Measurements from ENCODE around the gene PTPRCAP. TPM values are rescaled to one million over a fixed set of nuclear protein-coding genes. Genes with fewer than 3 reads are reported as not detected.

PTPRCAP gene
- total and polyA plus RNA-seq, 9 of the 15 experiments (the other 6 are each of a cell fraction or from before 2014, with no cell fraction given): 0.22 to 2.0 (median 1.1) TPM; not detected in 4

DNA sequence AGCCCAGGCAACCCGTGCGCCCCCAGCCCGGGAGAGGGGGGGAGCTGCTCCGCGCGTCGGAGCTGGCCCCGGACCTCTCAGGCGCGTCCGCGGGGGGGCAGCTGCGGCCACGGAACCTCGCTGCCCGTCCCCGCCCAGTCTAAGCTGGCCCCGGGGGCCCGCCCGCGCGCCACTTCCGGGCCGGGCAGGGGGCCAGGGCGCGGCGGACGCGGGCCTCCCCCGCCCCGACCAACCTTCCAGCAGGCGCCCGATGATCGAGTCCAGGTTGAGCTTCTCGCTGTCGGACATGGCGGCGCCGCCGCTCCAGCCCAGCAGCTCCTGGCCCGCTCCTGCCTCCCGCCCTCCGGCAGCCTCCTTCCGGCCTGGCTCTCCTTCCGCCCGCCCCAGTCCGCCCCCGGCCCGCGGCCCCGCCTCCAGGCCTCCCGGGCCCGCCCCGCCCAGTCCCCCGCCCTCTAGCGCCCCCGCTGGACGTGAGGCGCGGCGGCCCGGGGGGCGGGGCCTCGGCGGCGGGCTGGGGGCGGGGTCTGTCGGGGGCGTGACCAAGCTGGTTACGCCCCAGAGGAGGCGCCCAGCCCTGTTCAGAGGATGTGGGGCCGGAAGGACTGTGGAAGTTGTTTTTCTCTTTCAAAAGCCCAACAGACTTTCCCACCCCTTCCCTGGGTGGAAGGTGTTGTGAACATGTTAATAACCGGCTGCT lies 35.8 kb downstream of the PTPRCAP start, which contains the start of gene PPP1CA (continued):
- TF ChIP-seq, protein P1, sequence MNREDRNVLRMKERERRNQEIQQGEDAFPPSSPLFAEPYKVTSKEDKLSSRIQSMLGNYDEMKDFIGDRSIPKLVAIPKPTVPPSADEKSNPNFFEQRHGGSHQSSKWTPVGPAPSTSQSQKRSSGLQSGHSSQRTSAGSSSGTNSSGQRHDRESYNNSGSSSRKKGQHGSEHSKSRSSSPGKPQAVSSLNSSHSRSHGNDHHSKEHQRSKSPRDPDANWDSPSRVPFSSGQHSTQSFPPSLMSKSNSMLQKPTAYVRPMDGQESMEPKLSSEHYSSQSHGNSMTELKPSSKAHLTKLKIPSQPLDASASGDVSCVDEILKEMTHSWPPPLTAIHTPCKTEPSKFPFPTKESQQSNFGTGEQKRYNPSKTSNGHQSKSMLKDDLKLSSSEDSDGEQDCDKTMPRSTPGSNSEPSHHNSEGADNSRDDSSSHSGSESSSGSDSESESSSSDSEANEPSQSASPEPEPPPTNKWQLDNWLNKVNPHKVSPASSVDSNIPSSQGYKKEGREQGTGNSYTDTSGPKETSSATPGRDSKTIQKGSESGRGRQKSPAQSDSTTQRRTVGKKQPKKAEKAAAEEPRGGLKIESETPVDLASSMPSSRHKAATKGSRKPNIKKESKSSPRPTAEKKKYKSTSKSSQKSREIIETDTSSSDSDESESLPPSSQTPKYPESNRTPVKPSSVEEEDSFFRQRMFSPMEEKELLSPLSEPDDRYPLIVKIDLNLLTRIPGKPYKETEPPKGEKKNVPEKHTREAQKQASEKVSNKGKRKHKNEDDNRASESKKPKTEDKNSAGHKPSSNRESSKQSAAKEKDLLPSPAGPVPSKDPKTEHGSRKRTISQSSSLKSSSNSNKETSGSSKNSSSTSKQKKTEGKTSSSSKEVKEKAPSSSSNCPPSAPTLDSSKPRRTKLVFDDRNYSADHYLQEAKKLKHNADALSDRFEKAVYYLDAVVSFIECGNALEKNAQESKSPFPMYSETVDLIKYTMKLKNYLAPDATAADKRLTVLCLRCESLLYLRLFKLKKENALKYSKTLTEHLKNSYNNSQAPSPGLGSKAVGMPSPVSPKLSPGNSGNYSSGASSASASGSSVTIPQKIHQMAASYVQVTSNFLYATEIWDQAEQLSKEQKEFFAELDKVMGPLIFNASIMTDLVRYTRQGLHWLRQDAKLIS (CRISPR knock-in tag; IDR thresholded peaks at IDR 0.05): no peak
- TF ChIP-seq NONO (IDR thresholded peaks at IDR 0.05; ENCODE audit: low read depth in 2 of 2, low read length in 1 of 2) (peak in 1 of 2 experiments; percentile 86; a peak in 3 of 4 replicates), XRCC3 (IDR thresholded peaks at IDR 0.05) (no peak), ZFPM2 (CRISPR knock-in tag; IDR thresholded peaks at IDR 0.05) (no peak), ZNF551 (CRISPR knock-in tag; IDR thresholded peaks at IDR 0.05) (no peak), XRCC5 (IDR thresholded peaks at IDR 0.05; ENCODE audit: low read depth, low read length) (no peak; the same call in 1 of the 2 replicates), NFXL1 (CRISPR knock-in tag; IDR thresholded peaks at IDR 0.05) (no peak), ZFP36 (IDR thresholded peaks at IDR 0.05; ENCODE audit: low read depth, low read length, partially characterized antibody) (no peak), NELFE (IDR thresholded peaks at IDR 0.05; ENCODE audit: insufficient read depth, insufficient read length) (no peak), MTA1 (IDR thresholded peaks at IDR 0.05; ENCODE audit: borderline replicate concordance) (no peak), MXI1 (IDR thresholded peaks at IDR 0.05; ENCODE audit: low read depth, low read length) (no peak), RNF2 (IDR thresholded peaks at IDR 0.05) (no peak), ILK (tag; IDR thresholded peaks at IDR 0.05; ENCODE audit: borderline replicate concordance, low read depth) (no peak), PML (IDR thresholded peaks at IDR 0.05; ENCODE audit: low read length) (peak; percentile 63), ZNF3 (CRISPR knock-in tag; IDR thresholded peaks at IDR 0.05) (no peak), ZNF347 (CRISPR knock-in tag; IDR thresholded peaks at IDR 0.05; ENCODE audit: low read depth) (no peak), ZNF830 (CRISPR knock-in tag; IDR thresholded peaks at IDR 0.05) (no peak), ILF3 (IDR thresholded peaks at IDR 0.05; ENCODE audit: borderline replicate concordance) (0 out of 2 replicates have a peak, but pooled peaks have one; percentile 79), ZNF124 (CRISPR knock-in tag; IDR thresholded peaks at IDR 0.05) (no peak), ZNF23 (CRISPR knock-in tag; IDR thresholded peaks at IDR 0.05) (no peak)
- TF ChIP-seq, protein P2, sequence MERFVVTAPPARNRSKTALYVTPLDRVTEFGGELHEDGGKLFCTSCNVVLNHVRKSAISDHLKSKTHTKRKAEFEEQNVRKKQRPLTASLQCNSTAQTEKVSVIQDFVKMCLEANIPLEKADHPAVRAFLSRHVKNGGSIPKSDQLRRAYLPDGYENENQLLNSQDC (CRISPR knock-in tag; IDR thresholded peaks at IDR 0.05): no peak
- TF ChIP-seq, protein P3, sequence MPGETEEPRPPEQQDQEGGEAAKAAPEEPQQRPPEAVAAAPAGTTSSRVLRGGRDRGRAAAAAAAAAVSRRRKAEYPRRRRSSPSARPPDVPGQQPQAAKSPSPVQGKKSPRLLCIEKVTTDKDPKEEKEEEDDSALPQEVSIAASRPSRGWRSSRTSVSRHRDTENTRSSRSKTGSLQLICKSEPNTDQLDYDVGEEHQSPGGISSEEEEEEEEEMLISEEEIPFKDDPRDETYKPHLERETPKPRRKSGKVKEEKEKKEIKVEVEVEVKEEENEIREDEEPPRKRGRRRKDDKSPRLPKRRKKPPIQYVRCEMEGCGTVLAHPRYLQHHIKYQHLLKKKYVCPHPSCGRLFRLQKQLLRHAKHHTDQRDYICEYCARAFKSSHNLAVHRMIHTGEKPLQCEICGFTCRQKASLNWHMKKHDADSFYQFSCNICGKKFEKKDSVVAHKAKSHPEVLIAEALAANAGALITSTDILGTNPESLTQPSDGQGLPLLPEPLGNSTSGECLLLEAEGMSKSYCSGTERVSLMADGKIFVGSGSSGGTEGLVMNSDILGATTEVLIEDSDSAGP (CRISPR knock-in tag; IDR thresholded peaks at IDR 0.05): no peak
- TF ChIP-seq, protein P4, sequence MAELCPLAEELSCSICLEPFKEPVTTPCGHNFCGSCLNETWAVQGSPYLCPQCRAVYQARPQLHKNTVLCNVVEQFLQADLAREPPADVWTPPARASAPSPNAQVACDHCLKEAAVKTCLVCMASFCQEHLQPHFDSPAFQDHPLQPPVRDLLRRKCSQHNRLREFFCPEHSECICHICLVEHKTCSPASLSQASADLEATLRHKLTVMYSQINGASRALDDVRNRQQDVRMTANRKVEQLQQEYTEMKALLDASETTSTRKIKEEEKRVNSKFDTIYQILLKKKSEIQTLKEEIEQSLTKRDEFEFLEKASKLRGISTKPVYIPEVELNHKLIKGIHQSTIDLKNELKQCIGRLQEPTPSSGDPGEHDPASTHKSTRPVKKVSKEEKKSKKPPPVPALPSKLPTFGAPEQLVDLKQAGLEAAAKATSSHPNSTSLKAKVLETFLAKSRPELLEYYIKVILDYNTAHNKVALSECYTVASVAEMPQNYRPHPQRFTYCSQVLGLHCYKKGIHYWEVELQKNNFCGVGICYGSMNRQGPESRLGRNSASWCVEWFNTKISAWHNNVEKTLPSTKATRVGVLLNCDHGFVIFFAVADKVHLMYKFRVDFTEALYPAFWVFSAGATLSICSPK (IDR thresholded peaks at IDR 0.05; ENCODE audit: borderline replicate concordance): no peak
